Left kidney (tissue), 2 donors: ENCODE data around the gene ZNF830. TPM values are rescaled to one million over a fixed set of nuclear protein-coding genes. Genes with fewer than 3 reads are reported as not detected.
"Not testable (repeated sequence)": the region's sequence is repeated elsewhere in the genome, so short reads cannot be mapped to it uniquely, and the experiment has no call there.

Source experiments
- DNase-seq: peaks from one replicate; pipeline ENCODE4 v3.0.0-alpha.2; 2013
- polyA plus RNA-seq: library from polyadenylated mRNA; unstranded; fragments of 120-200 nt; gene quantifications from one replicate; pipeline ENCODE4 v1.2.1, GENCODE V29; 2013; ENCODE audit not compliant: insufficient read length

Gene ZNF830
- polyA plus RNA-seq, 1 donor, result 24.9 TPM

- no peak for DNase-seq
These were observed 28.1 kb downstream of the ZNF830 start for GRCh38 chr17:34989473-34989872.

GRCh38 chr17:34990921-34991365 lies 29.6 kb downstream of the ZNF830 start:
- no peak for DNase-seq

GRCh38 chr17:34991606-34992005 lies 30.3 kb downstream of the ZNF830 start:
- no peak for DNase-seq

- no peak for DNase-seq
These were observed 31.7 kb downstream of the ZNF830 start for GRCh38 chr17:34993031-34993430.

- no peak for DNase-seq
These were observed 35.3 kb downstream of the ZNF830 start for GRCh38 chr17:34996422-34997285.

GRCh38 chr17:34997355-34997862 lies 36.1 kb downstream of the ZNF830 start:
- peak; percentile 81 for DNase-seq

- no peak for DNase-seq
These were observed 36.9 kb downstream of the ZNF830 start for GRCh38 chr17:34998205-34998604.

- no peak for DNase-seq
These were observed 38.1 kb downstream of the ZNF830 start for GRCh38 chr17:34999456-34999855.

- not testable (repeated sequence) for DNase-seq
These were observed 39.6 kb downstream of the ZNF830 start for GRCh38 chr17:35000965-35001364.

- DNase-seq, result no peak
These were observed 40.2 kb downstream of the ZNF830 start for GRCh38 chr17:35001549-35001948.

GRCh38 chr17:35002876-35003551 lies 41.7 kb downstream of the ZNF830 start:
- no peak for DNase-seq

GRCh38 chr17:35003778-35004177 lies 42.4 kb downstream of the ZNF830 start:
- DNase-seq, result no peak

- no peak for DNase-seq
These were observed 45.0 kb downstream of the ZNF830 start for GRCh38 chr17:35006345-35006744.

GRCh38 chr17:35006961-35007360 lies 45.6 kb downstream of the ZNF830 start:
- no peak for DNase-seq

- DNase-seq, result no peak
These were observed 48.8 kb downstream of the ZNF830 start for GRCh38 chr17:35010093-35010492.

GRCh38 chr17:35011671-35012216 lies 50.4 kb downstream of the ZNF830 start:
- DNase-seq, result no peak

Other genes with a start within 250 kb of the ZNF830 start
- 7.1 TPM for gene CCT6B, start 80 bp upstream of the ZNF830 start, polyA plus RNA-seq
- gene LIG3, start 19.0 kb downstream of the ZNF830 start, polyA plus RNA-seq, result 47.4 TPM
- gene RFFL, start 102.2 kb downstream of the ZNF830 start, polyA plus RNA-seq, result 25.9 TPM
- 14.3 TPM for gene RAD51D, start 158.3 kb downstream of the ZNF830 start, polyA plus RNA-seq
- not detected for gene FNDC8, start 160.1 kb downstream of the ZNF830 start, polyA plus RNA-seq
- 15.4 TPM for gene NLE1, start 180.8 kb downstream of the ZNF830 start, polyA plus RNA-seq
- 0.08 TPM for gene UNC45B, start 186.3 kb downstream of the ZNF830 start, polyA plus RNA-seq
- gene SLC35G3, start 232.9 kb downstream of the ZNF830 start, polyA plus RNA-seq, result not detected